Putamen (tissue), 1 donor: ENCODE data around the gene KRT38.

Experiments
- DNase-seq: peaks from one replicate; pipeline ENCODE4 v3.0.0-alpha.2; 2016; ENCODE audit warnings: low spot score

KRT38 gene

DNA sequence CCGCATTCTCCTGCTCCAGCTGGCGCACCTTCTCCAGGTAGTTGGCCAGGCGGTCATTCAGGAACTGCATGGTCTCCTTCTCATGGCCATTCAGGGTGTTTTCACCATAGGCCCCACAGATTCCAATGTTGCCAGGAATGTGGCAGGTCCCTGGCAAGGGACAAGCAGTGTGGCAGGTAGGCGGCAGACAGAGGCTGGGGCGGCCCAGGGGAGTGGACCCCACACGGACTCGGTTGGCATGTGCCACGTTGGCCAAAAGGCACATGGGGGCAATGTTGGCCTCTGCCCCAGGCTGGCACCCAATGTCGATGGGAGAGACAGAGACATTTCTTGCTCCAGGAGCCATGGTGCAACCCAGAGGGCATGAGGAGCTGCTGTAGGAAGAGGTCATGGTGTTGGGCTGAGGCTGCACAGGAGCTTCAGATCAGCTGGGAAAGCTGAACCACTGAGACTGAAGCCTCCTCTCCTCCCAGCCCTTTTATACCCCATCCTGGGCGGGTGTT is at the start of gene KRT38:
Gene KRT38 (minus strand): TSS at position 453 of the 503 bp plus-strand sequence. CDS start 62 bp downstream, at position 391.
- DNase-seq = no peak

DNA sequence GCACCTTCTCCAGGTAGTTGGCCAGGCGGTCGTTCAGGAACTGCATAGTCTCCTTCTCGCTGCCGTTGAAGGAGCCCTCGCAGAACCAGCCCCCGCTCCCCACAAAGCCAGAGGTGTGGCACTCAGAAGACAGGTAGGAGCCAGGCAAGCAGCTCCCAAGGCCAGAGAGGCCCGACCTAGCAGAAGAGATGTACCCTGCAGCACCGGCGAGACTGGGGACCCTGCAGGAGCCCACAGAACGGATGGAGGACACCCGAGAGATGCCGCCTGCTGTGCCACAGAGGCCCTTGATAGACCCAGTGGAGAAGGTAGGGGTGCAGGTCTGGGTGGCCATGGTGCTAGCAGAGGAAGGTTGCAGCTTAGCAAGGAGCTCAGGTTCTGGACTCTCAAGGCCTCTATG is 48.7 kb upstream of the KRT38 start, which contains the start of gene KRT36:
Gene KRT36 (minus strand): TSS at position 380 of the 400 bp plus-strand sequence. CDS start 46 bp downstream, at position 334.
- no peak for DNase-seq

DNA sequence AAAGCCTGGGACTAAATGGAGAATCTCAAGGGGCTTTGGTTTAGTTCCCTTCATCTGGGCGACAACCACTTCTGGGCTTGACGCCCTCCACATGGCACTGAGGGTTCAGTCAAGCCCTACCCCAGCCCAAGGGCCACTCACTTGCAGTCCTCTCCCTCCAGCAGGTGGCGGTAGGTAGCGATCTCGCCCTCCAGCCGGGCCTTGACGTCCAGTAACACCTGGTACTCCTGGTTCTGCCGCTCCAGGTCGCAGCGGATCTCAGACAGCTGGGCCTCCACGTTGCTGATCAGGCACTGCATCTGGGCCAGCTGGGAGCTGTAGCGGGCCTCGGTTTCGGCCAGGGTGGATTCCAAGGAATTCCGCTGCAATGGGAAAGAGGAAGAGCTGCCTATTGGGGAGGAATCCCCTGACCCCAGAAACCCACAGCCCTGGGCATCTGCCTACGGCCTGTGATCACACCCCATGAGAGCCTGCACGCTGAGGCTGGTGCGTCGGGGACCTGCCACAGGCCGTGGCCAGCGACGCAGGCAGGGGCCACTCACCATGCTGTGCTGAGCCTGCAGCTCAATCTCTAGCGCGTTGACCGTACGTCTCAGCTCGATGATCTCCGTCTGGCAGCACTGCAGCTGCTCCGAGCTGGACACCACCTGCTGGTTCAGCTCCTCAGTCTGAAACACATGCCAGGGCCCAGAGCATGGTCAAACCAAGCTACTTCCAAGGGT is 46.2 kb upstream of the KRT38 start:
- DNase-seq = no peak

DNA sequence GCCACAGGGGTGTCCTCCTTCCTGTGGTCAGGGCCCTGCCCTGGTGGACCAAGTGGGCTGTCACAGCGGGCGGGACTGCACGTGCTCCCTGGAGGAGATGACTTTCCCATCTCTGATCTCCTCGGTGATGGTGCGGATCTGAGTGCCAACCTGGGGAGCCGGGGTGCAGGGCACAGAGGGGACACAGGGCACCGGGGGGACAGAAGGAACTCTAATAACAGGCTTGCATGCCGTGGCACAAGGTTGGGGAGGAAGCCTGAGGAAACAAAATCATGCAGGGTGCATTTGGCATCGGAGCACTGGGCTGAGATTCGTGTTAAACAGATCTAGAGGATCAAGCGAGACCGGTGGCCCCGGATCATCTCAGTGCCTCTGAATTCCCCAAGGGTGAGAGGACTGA is 45.5 kb upstream of the KRT38 start:
- DNase-seq = no peak

DNA sequence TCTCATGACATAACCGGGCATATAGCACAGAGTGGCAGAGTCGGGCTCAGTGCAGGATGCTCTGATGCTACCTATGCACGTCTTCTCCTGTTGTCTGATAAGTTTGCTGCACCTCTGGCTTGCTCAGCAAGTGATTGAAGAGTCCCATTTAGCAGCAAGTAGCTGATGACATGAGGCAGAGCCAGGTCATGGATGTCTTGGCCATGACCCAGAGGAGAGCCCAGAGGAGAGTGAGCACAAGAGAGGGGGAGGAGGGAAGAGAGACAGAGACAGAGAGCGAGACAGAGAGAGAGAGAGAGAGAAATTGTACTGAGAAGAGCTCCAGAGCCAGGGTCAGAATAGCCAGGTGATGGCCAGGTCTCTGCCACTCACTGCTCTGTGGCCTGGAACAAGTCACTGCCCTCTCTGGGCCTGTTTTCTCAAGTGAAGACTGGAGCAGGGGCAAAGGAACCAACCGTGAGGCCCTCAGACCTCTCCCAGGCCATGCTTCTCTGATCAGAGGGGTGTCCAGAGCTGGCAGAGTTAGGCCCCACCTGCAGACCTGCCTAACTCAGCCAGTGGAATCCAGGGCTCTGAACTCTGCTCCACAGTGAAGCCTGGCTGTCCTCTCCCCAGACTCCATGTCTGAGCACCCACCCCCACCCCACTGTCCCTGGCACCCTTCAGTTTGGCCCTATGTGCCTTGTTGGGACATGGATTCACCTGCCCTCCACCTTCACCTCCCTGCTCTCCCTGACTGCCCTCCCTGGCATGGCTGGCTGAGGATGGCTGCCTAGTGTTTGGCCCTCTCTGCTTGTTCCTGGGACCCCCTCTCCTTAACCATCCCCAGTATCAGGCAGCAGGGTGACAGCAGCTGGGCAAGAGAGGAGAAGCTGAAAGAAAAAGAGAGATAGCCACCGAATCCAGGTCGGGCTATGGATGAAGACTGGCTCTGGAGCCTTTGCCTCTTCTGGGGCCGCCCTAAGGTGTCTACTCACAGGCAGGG is 44.4 kb upstream of the KRT38 start:
- no peak for DNase-seq

DNA sequence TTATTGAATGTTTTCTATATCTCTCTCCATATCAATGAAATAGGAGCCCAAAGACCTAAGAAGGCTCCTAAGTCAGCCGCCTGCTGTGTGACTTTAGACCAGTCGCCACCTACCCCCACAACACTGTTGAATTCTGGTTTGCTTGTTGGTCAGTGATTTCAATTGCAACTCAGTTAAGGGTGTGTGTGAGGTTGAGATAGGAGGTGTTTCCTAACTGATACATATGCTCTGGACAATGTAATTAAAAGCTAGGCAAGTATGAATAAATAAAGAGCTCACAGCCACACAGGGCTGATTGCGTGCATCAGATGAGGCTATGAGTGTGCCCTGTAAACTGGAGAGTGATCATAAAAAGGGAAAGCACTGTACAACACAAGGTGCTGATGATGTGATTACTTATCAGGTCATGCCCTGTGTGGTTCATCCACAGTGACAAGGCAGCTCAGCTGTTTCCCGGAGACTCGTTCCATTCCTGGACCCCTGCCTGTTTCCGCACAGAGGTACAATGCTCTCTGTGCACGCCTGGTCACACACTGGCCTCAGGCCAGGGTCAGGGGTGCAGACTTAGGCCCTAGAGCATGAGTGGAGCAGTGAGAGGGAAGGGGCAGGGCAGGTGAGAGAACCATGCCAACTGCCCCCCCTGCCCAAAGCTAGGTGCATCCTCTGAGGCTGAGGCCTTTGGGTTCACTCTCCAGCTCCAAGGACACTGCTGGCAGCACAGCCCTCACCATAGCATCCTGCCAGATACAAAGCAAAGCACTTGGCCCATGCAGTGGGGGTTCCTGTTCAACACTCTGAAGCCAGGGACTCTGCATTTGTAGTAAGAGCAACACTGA is 43.4 kb upstream of the KRT38 start:
- no peak for DNase-seq

DNA sequence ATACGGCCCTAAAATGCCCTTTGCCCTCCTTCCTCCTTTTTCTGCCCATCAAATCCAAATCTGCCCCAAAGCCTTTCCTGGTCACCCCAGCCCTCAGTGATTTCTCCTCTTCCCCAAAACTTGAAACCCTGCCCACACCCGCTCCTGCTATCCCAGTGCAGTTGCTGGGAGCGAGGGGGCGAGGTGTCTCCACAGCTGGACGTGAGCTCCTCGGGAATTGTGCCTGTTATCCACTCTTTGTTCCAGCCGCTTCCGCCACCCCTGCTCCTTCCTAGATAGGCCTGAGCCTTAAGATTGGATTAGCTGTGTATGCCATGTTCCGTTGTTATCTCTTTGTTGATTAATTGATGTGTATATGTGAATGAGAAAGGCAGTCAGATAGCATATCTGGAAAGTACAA is 42.7 kb upstream of the KRT38 start:
- no peak for DNase-seq

DNA sequence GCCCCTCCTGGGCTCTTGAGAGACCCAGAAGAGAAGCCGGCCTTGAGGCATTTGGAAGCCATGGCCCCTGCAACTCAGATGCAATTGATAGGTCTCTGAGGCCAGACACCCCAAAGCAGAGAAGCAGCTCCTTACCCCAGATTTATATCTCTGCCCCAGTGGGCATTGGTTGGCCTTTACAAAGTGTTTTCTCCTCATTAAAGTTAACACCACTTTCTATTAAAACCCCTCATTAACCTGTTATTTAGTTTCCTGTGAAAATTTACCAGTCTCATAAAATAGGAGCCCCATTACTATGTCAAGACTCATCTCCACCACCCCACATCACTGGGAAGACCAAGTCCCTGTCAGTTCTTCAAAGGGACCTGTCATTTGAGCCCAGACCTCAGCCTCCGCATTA is 40.3 kb upstream of the KRT38 start, which contains the start of gene KRT35:
Gene KRT35 (minus strand): TSS at position 116 of the 400 bp plus-strand sequence. CDS start 54 bp downstream, at position 62.
- DNase-seq = no peak

DNA sequence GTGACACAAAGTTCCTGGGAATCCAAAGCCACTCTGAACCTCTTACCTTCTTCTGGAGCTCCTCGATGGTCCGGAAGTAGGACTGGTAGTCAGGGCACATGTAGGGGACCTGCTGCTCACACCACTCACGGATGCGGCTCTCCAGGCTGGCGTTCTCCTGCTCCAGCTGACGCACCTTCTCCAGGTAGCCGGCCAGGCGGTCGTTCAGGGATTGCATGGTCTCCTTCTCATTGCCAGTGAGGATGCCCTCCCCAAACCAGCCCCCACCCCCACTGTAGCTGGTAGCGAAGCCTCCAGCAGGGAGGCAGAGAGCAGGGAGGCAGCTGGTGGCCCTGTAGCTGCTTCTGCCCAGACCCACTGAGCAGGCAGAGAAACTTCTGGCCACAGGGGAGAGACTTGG is 39.8 kb upstream of the KRT38 start:
- DNase-seq = no peak

DNA sequence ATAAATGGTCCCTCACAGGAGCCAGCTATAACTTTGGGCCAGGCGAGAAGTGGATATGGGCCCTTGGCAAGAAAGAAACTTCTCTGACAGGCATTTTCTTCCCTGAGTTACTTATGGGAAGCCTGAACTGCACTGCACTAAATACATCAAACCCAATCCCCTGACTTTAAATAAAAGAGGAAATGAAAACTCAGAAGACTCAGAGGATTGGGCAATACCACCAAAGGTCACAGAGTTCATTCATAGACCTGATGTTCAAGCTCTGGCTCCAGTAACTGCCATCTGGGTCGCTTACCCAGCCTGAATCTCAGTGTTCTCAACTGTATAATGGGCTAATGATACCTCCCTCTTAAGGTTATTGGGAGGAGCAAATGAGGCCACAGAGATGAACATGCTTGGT is 39.4 kb upstream of the KRT38 start:
- DNase-seq = no peak

DNA sequence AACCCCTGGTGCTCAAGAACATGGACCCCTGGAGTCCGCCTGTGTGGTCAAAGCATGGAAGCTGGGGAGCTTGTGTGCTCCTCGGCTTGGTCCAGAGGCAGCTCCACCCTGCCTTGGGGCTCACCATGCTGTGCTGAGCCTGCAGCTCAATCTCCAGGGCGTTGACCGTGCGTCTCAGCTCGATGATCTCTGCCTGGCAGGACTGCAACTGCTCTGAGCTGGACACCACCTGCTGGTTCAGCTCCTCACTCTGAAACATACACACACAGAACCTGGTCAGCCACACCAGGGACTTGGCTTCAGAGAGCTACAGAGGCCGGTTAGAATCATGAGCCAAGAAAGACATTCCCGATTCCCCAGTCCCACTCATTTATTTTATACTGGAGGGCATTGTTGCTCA is 37.5 kb upstream of the KRT38 start:
- DNase-seq = no peak

DNA sequence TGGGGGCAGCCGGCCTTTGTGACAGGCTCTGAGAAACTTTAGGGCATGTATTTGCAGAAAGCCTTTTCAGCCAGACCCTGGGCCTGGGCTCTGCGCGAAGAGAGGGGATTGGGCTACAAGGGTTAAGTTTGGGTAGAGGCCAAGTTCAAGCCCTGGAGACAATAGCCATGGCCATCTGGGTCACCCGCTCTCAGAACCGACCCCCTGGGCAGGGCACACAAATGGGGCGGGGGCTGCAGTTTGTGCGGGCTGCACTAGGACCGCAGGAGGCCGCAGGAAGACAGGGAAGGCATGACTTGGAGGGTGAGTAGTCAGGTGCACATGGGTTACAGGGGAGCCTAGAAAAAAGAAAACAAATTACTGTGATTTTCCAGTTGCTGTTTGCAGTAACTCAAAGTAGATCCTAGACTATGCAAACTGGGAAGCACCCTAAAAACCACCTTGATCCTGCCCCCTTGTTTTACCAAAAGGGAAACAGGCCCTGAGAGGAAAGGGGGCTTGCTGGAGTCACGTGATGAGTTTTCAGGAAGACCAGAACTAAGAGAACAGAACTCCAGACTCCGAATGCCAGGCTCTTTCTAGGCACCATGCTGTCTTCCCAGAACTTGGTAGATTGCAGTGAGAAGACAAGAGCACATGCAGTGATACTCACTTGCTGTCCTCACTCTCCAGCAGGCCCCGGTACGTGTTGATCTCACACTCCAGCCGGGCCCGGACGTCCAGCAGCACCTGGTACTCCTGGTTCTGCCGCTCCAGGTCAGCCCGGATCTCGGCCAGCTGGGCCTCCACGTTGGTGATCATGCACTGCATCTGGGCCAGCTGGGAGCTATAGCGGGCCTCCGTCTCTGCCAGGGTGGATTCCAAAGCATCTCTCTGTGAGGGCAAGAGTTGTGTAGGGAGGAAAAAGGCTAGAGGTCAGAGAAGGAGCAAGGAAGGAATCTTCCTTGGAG is 36.4 kb upstream of the KRT38 start:
- no peak for DNase-seq

DNA sequence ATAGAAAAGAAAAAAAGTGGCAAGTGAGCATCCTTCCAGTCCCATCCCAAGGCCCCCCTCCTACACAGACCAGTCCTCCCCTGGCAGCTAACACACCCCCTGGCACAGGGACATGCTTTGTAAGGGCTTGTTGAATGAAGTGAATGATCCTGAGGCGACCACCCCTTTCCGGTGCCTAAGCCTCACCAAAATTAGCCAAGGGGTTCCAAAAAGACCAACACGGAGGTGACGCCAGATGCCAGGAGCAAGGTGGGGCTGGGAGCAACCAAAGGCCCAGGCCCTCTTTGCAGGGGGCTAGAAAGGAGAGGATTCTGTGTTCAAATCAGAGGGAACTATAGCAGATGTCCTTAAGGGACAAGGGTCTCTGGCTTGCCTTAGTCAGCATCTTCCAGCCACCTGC is 34.6 kb upstream of the KRT38 start:
- no peak for DNase-seq

DNA sequence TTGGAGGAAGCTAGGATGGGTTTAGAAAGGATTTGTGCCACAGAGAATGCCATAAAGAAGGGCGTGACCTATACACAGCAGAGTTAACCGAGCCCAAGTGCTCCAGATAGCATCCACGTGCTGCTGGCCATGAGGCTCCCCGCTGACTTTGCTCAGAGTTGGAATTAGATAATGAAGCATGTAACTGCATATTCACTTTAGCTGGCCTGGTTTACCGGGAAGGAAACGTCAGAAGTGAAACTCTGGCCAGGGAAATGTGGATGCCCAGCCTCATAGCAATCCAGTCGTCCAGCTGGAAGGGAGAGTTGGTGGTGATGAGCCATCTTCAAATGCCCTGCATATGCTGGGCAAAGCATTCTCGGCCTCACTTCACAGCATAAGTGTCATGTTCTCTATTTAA is 34.1 kb upstream of the KRT38 start:
- no peak for DNase-seq

DNA sequence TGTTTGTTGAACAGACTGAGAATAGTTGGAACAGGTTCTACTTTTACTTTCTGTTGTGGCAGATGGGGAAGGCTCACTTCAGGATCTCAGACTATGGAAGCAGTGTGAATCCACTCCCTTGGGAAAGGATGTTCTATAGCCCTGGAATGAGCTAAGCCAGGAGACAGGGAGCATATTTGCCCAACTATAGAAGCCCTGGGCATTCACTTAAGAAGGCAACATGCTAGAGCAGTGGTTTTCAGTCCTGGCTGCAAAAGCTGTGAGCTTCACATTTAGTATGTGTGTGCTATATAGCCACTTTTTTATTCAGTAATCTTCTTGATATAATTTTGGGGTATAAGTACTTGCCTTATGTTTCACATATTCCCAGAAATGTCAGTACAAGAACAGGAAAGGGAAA is 27.6 kb upstream of the KRT38 start:
- DNase-seq = no peak

DNA sequence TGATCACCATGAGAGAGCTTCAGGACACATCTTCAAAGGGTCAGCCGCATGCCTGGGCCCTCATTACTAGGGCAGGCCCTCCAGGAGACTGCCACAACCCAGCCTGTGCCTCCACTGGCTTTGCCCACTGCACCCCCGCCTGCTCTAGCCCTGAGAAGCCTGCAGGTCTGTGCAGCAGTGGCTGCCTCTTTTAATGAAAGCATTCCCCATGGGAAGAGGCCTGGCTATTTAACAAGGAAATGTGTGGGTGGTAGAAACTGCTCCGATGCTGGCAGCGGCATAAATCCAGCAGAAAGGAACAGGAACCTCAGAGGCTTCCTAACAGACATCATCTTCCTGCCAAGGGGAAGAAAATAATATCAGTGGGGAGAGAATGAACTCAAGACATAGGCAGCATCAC is 26.8 kb upstream of the KRT38 start:
- no peak for DNase-seq

DNA sequence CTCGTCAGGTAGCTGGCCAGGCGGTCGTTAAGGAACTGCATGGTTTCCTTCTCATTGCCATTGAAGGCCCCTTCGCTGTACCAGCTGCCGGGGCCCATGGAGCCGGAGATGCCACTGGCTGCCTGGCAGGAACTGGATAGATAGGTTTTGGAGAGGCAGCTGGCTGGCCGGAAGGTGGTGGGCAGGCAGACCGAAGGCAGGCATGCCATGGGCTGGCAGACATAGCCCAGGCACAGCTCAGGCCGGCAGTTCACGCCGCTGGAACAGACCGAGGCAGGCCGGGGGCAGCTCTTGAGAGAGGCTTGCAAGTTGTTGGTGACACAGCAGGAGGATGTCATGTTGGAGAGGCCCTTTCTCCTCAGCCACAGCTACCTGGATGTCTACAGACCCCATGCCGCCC is 26.2 kb upstream of the KRT38 start, which contains the start of gene KRT32:
Gene KRT32 (minus strand): TSS at position 399 of the 400 bp plus-strand sequence. CDS start 61 bp downstream, at position 338.
- no peak for DNase-seq

DNA sequence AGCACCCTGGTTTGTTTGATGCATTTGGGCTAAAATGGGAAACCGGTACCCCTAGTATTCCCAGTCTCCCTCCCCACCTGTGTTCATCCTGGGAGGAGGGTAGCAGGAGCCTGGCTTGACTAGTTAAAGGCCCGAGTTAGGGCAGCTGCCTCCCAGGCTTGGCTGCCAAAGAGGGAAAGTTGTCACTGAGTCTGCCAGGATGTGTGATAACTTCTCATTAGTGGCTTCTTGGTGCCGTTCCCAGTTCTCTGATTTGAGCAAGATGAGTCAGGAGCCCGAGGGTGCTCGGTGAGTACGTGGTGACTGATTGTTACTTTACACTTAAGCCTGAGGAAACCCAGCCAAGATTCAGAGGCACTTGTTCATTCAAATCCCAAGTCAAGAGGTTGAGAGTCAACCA is 23.9 kb upstream of the KRT38 start:
- no peak for DNase-seq

DNA sequence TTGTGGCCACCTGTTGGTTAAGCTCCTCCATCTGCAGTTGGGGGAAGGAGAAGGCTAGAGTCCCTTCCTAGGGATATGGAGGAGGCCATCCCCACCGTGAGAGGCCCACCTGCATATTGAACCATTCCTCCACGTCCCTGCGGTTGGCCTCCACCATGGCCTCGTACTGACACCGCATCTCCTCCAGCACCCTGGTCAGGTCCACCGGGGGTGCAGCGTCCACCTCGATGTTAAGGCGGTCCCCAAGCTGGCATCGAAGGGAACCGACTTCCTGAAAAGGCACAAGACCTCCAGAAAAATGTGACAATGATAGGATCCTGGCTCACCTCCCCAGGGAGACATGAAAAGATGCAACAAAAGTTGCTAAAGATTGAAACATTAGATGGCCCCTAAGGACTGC is 23.4 kb upstream of the KRT38 start:
- DNase-seq = no peak

DNA sequence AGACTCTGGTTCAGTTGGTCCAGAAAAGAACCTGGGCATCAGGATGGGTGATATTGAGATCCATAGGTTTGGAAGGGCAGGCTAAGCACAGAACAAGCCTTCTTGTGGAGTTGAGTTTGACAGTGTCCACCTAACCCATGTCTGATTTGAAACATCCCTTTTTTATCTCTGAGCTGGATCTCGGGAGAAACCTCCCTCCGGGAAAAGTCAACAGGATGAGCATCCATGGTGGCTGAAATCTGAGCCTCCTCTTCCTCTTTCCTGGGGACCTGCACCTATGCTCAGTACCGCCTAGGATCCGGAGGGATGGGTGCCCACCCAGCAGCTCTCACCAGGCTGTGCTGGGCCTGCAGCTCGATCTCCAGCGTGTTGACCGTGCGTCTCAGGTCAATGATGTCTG is 23.0 kb upstream of the KRT38 start:
- no peak for DNase-seq

DNA sequence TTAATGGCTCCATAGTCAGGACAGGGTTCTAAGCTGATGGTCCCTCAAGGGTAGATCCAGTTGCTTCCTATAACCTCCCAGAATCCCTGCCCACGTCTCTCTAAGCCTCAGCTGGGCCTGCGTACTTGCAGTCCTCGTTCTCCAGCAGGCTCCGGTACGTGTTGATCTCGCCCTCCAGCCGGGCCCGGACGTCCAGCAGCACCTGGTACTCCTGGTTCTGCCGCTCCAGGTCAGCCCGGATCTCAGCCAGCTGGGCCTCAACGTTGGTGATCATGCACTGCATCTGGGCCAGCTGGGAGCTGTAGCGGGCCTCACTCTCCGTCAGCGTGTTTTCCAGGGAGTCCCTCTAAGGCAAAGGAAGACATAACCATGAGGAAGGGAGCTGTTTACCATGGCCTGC is 21.9 kb upstream of the KRT38 start:
- DNase-seq = no peak
